8988T (cell line): Measurements from ENCODE around the gene UBR4.
"Not testable (repeated sequence)": the region's sequence is repeated elsewhere in the genome, so short reads cannot be mapped to it uniquely, and the experiment has no call there.

Source experiments
- DNase-seq: peaks from one replicate; pipeline ENCODE4 v3.0.0; 2011

UBR4 gene

GRCh38 chr1:19219451-19219850 is 9.4 kb upstream of the UBR4 start:
- no peak for DNase-seq

- not testable (repeated sequence) for DNase-seq
Measured at GRCh38 chr1:19216585-19216984, 6.5 kb upstream of the UBR4 start.

- no peak for DNase-seq
Measured at GRCh38 chr1:19213580-19213979, 3.5 kb upstream of the UBR4 start.

- DNase-seq = no peak
Measured at GRCh38 chr1:19212167-19212566, 2.1 kb upstream of the UBR4 start.

GRCh38 chr1:19210772-19211549 is 895 bp upstream of the UBR4 start:
- no peak for DNase-seq

- DNase-seq = no peak
Measured at GRCh38 chr1:19209439-19209989, 552 bp downstream of the UBR4 start.

- no peak for DNase-seq
Measured at GRCh38 chr1:19208710-19209438, 1.2 kb downstream of the UBR4 start.

GRCh38 chr1:19206947-19207346 is 3.1 kb downstream of the UBR4 start:
- DNase-seq = no peak

GRCh38 chr1:19205845-19206244 is 4.2 kb downstream of the UBR4 start:
- DNase-seq = no peak

- no peak for DNase-seq
Measured at GRCh38 chr1:19205403-19205802, 4.7 kb downstream of the UBR4 start.

- no peak for DNase-seq
Measured at GRCh38 chr1:19204446-19205266, 5.4 kb downstream of the UBR4 start.

GRCh38 chr1:19203440-19203839 is 6.6 kb downstream of the UBR4 start:
- DNase-seq = no peak

- DNase-seq = no peak
Measured at GRCh38 chr1:19202396-19202795, 7.7 kb downstream of the UBR4 start.

- no peak for DNase-seq
Measured at GRCh38 chr1:19199969-19200604, 10.0 kb downstream of the UBR4 start.

- no peak for DNase-seq
Measured at GRCh38 chr1:19199329-19199968, 10.6 kb downstream of the UBR4 start.

GRCh38 chr1:19198820-19199219 is 11.2 kb downstream of the UBR4 start:
- DNase-seq = no peak

GRCh38 chr1:19197845-19198244 is 12.2 kb downstream of the UBR4 start:
- DNase-seq = no peak

- no peak for DNase-seq
Measured at GRCh38 chr1:19196331-19196730, 13.7 kb downstream of the UBR4 start.

GRCh38 chr1:19193004-19193403 is 17.1 kb downstream of the UBR4 start:
- DNase-seq = no peak

- DNase-seq = no peak
Measured at GRCh38 chr1:19191811-19192210, 18.3 kb downstream of the UBR4 start.

GRCh38 chr1:19190468-19190867 is 19.6 kb downstream of the UBR4 start:
- DNase-seq = no peak

- DNase-seq = no peak
Measured at GRCh38 chr1:19189270-19189669, 20.8 kb downstream of the UBR4 start.
